B cell (primary cell): ENCODE measurements around the gene PHLPP2. TPM values are rescaled to one million over a fixed set of nuclear protein-coding genes. Genes with fewer than 3 reads are reported as not detected.

ENCODE experiments used
- ATAC-seq: fragments of 200-7000 bp; cut with Tn5 transposase; one replicate; pipeline ENCODE4 v1.10.0; 2021; ENCODE audit warnings: low read depth, mild to moderate bottlenecking, moderate number of reproducible peaks, moderate library complexity
- CTCF ChIA-PET: fragments of 350-600 bp; sonication (Branson Sonifier 250); formaldehyde crosslinking; loops from one replicate; lab custom pipeline; 2021; ENCODE audit warnings: antibody characterized with exemption, inconsistent platforms; lab: Charles Lee
- POLR2A ChIA-PET: fragments of 350-600 bp; sonication (Branson Sonifier 250); formaldehyde crosslinking; loops from one replicate; lab custom pipeline; 2021; ENCODE audit warnings: antibody characterized with exemption; lab: Charles Lee
- DNase-seq: peaks from one replicate; pipeline ENCODE4 v3.0.0; 2013
- H2AFZ ChIP-seq: 2 replicates; pipeline ENCODE4 v1.6.1; 2012; ENCODE audit warnings: mild to moderate bottlenecking, low read depth, low read length; ENCODE audit not compliant: insufficient read depth, poor library complexity, severe bottlenecking
- H3K27ac ChIP-seq, 2 donors: 1 replicate in 1 of 2; 2 replicates in 1 of 2; pipeline ENCODE4 v1.5.1; 2012 to 2013; ENCODE audit warnings: low read length in 2 of 2, mild to moderate bottlenecking in 2 of 2, moderate library complexity in 1 of 2
- H3K27me3 ChIP-seq, 4 experiments: fragments of 200-600 bp in 1 of 4; sonication (generic) in 1 of 4; replicated peaks in 1 of 4; 1 replicate in 2 of 4; 2 replicates in 2 of 4; pipeline versions ENCODE4 v1.6.1 to v1.7.0; 2013 to 2016; ENCODE audit warnings: low read length in 3 of 4, mild to moderate bottlenecking in 2 of 4, mixed read lengths in 1 of 4, moderate library complexity in 1 of 4; ENCODE audit not compliant: insufficient read depth in 4 of 4, control insufficient read depth in 3 of 4; ENCODE audit errors: control extremely low read depth in 1 of 4
- H3K36me3 ChIP-seq, 2 experiments: replicated peaks in 1 of 2; 1 replicate in 1 of 2; 2 replicates in 1 of 2; pipeline versions ENCODE4 v1.6.1 to v1.7.1; 2013; ENCODE audit warnings: low read length in 1 of 2; ENCODE audit not compliant: insufficient read depth in 2 of 2, control insufficient read depth in 1 of 2; ENCODE audit errors: control extremely low read depth in 1 of 2, extremely low read depth in 1 of 2
- H3K4me1 ChIP-seq, 2 donors: fragments of 200-600 bp in 1 of 2; sonication (generic) in 1 of 2; 1 replicate in 1 of 2; 2 replicates in 1 of 2; pipeline versions ENCODE4 v1.5.1 to v1.6.1; 2013 to 2017; ENCODE audit warnings: low read length in 2 of 2; ENCODE audit not compliant: control insufficient read depth in 2 of 2, insufficient read depth in 2 of 2
- H3K4me2 ChIP-seq: replicated peaks from 2 replicates; pipeline ENCODE3; 2012; ENCODE audit warnings: mild to moderate bottlenecking, low read depth, low read length; ENCODE audit not compliant: poor library complexity, severe bottlenecking
- H3K4me3 ChIP-seq, 5 experiments: fragments of 200-600 bp in 1 of 5; sonication (generic) in 1 of 5; 1 replicate in 3 of 5; 2 replicates in 2 of 5; pipeline versions ENCODE4 v1.5.1 to v1.7.0; 2011 to 2016; ENCODE audit warnings: low read length in 4 of 5, mild to moderate bottlenecking in 4 of 5, low read depth in 2 of 5, control low read depth in 1 of 5, moderate library complexity in 1 of 5; ENCODE audit not compliant: insufficient read depth in 1 of 5; ENCODE audit errors: control extremely low read depth in 1 of 5, extremely low read depth in 1 of 5
- H3K79me2 ChIP-seq: fragments of 200-600 bp; sonication (generic); one replicate; pipeline ENCODE4 v1.6.0; 2016; ENCODE audit warnings: low read length; ENCODE audit not compliant: control insufficient read depth, insufficient read depth
- H3K9ac ChIP-seq: fragments of 200-600 bp; sonication (generic); 2 replicates; pipeline ENCODE4 v1.6.1; 2017; ENCODE audit warnings: mild to moderate bottlenecking, low read length, moderate library complexity
- H3K9me3 ChIP-seq, 3 donors: one replicate each; pipeline versions ENCODE4 v1.6.1 to v1.7.1; 2013; ENCODE audit warnings: low read length in 2 of 3; ENCODE audit not compliant: control insufficient read depth in 2 of 3, insufficient read depth in 1 of 3; ENCODE audit errors: control extremely low read depth in 1 of 3
- H4K20me1 ChIP-seq: 2 replicates; pipeline ENCODE4 v1.6.0; 2012; ENCODE audit warnings: mild to moderate bottlenecking, low read length; ENCODE audit not compliant: insufficient read depth, control insufficient read depth, poor library complexity, severe bottlenecking
- H3K27ac Mint-ChIP-seq: one replicate; pipeline ENCODE4 v1.8.0; 2021; ENCODE audit warnings: mixed read lengths
- H3K27me3 Mint-ChIP-seq: one replicate; pipeline ENCODE4 v1.8.0; 2021; ENCODE audit warnings: mixed read lengths
- H3K4me1 Mint-ChIP-seq: one replicate; pipeline ENCODE4 v1.8.0; 2021; ENCODE audit warnings: mixed read lengths
- H3K4me3 Mint-ChIP-seq: one replicate; pipeline ENCODE4 v1.8.0; 2021; ENCODE audit warnings: mixed read lengths
- H3K9me3 Mint-ChIP-seq: one replicate; pipeline ENCODE4 v1.8.0; 2022; ENCODE audit warnings: mixed read lengths; ENCODE audit not compliant: insufficient read depth
- EZH2 ChIP-seq: IDR thresholded peaks from 2 replicates; pipeline ENCODE4 v1.6.1; 2012; ENCODE audit warnings: borderline replicate concordance, low read depth, mild to moderate bottlenecking, moderate library complexity, low read length; ENCODE audit not compliant: insufficient read depth, poor library complexity, severe bottlenecking
- WGBS: methylation state at CpG from one replicate; pipeline ENCODE4 v1.1.5; 2013; ENCODE audit warnings: missing lambda C conversion rate; ENCODE audit not compliant: insufficient coverage; 5-methylcytosine and 5-hydroxymethylcytosine counted together
- intact Hi-C: fragments of 100-400 bp; cut with micrococcal nuclease; formaldehyde crosslinking; loops from one replicate; pipeline ENCODE4 v1.10.0; 2022
- polyA plus RNA-seq: library from polyadenylated mRNA; depleted of rRNA; stranded (reverse); fragments of >200 nt; gene quantifications from 2 replicates; pipeline ENCODE4 v1.2.3, GENCODE V29; 2012
- total RNA-seq, 2 donors: library from RNA; stranded (reverse); fragments of 120-200 nt in 1 of 2; gene quantifications; 1 replicate in 1 of 2; 2 replicates in 1 of 2; pipeline versions ENCODE4 v1.2.3 to v1.2.4, GENCODE V29; 2013 to 2022
- TF ChIP-seq, protein P1 (sequence below): fragments of 200-600 bp; IDR thresholded peaks from one replicate; pipeline ENCODE4 v1.8.0; 2022; ENCODE audit warnings: antibody characterized with exemption, mild to moderate bottlenecking

PHLPP2 gene
- total and polyA plus RNA-seq, 2 donors (not counting 1 experiment from before 2014, with no cell fraction given) = 7.2 to 16.1 TPM

DNA sequence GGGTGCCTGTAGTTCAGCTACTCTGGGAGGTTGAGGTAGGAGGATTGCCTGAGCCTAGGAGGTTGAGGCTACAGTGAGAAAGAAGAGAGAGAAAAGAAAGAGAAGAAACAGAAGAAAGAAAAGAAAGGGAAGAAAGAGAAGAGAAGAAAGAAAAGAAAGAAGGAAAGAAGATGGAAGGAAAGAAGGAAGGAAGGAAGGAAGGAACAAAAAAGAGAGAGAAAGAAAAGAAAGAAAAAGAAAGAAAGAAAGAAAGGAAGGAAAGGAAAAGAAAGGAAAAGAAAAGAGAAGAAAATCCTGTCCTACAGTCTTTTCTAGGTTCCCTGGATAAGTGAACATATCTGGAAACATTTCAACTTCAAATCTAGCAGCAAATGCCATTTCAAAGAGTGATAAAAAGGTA is 29.6 kb upstream of the PHLPP2 start:
- H4K20me1 ChIP-seq = peaks cover 6% of the 10 kb centered on the region
- H3K4me1 ChIP-seq = no peaks in the 10 kb centered on the region
- Mint-ChIP-seq H3K4me1 (peaks cover 3% of the 10 kb centered on the region), H3K9me3 (no peaks in the 10 kb centered on the region), H3K27ac (peak overlapping the region; percentile 46), H3K4me3 (no peak overlapping the region), H3K27me3 (no peaks in the 10 kb centered on the region)
- no peaks in the 10 kb centered on the region for H3K9me3 ChIP-seq
- no peak overlapping the region for H3K4me3 ChIP-seq
- peaks cover 11% of the 10 kb centered on the region for H3K79me2 ChIP-seq
- DNase-seq (no peak), ATAC-seq (no peak)
- CTCF ChIA-PET = interaction anchor here (0.7 to 1.4 kb wide), 2 partner anchors 51 to 129 kb away, joined by 3 to 4 read pairs; no protein-coding TSS in a partner anchor
- H2AFZ ChIP-seq = no peak overlapping the region
- POLR2A ChIA-PET = no interaction called here
- no peaks in the 10 kb centered on the region for H3K27me3 ChIP-seq
- no peak overlapping the region for H3K9ac ChIP-seq
- no peak overlapping the region for H3K27ac ChIP-seq
- TF ChIP-seq EZH2 = no peak
- TF ChIP-seq, protein P1, sequence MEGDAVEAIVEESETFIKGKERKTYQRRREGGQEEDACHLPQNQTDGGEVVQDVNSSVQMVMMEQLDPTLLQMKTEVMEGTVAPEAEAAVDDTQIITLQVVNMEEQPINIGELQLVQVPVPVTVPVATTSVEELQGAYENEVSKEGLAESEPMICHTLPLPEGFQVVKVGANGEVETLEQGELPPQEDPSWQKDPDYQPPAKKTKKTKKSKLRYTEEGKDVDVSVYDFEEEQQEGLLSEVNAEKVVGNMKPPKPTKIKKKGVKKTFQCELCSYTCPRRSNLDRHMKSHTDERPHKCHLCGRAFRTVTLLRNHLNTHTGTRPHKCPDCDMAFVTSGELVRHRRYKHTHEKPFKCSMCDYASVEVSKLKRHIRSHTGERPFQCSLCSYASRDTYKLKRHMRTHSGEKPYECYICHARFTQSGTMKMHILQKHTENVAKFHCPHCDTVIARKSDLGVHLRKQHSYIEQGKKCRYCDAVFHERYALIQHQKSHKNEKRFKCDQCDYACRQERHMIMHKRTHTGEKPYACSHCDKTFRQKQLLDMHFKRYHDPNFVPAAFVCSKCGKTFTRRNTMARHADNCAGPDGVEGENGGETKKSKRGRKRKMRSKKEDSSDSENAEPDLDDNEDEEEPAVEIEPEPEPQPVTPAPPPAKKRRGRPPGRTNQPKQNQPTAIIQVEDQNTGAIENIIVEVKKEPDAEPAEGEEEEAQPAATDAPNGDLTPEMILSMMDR = no peak
- no peak overlapping the region for H3K4me2 ChIP-seq
- intact Hi-C loops = no loop called here
- H3K36me3 ChIP-seq = peaks cover 13 to 78% of the 10 kb centered on the region in 2 experiments

DNA sequence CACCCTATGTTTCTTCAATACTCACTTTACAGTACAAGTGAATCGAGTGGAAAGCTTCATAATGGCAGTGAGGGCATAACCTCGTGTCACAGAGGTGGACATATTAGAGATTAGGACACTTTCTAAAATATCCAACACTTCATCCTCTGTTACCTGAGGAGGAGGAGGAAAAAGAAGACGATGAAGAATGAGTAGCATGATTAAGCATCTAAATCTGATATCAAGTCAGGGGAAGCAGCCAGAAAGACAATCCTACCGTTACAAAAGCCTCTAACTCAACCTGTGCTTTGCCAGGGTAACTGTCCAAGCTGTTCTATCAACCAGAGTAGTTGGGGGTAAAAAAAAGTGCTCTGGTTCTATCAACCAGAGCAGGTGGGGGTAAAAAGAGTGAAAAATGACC is 23.7 kb upstream of the PHLPP2 start:
- H3K4me1 ChIP-seq = no peaks in the 10 kb centered on the region
- Mint-ChIP-seq H3K9me3 (no peaks in the 10 kb centered on the region), H3K27ac (no peak overlapping the region), H3K4me3 (no peak overlapping the region), H3K4me1 (peaks cover 4% of the 10 kb centered on the region), H3K27me3 (no peaks in the 10 kb centered on the region)
- ATAC-seq (no peak), DNase-seq (no peak)
- H3K9me3 ChIP-seq = no peaks in the 10 kb centered on the region
- TF ChIP-seq, protein P1 = no peak
- TF ChIP-seq EZH2 = no peak
- H4K20me1 ChIP-seq = no peaks in the 10 kb centered on the region
- H3K27me3 ChIP-seq = no peaks in the 10 kb centered on the region
- H3K27ac ChIP-seq = no peak overlapping the region
- H3K79me2 ChIP-seq = peaks cover 7% of the 10 kb centered on the region
- H3K4me3 ChIP-seq = no peak overlapping the region
- no peak overlapping the region for H3K4me2 ChIP-seq
- ChIA-PET POLR2A (no interaction called here), CTCF (interaction anchor here (1.4 to 1.7 kb wide), 2 partner anchors 213 to 335 kb away, joined by 3 to 8 read pairs; no protein-coding TSS in a partner anchor)
- intact Hi-C loops = loop anchor here (5.0 kb wide), 1 partner anchor 251 kb away; no protein-coding TSS in a partner anchor
- no CpG with 5 or more reads among the region's 4 CpGs for WGBS
- H2AFZ ChIP-seq = no peak overlapping the region
- peaks cover 4 to 73% of the 10 kb centered on the region in 2 experiments for H3K36me3 ChIP-seq
- no peak overlapping the region for H3K9ac ChIP-seq
